Lower lobe of right lung (tissue), 2 donors: Measurements from ENCODE around the gene DNAH3. TPM values are rescaled to one million over a fixed set of nuclear protein-coding genes. Genes with fewer than 3 reads are reported as not detected.
A peak's percentile ranks its signal among the peaks of the same experiment; 100 is the strongest.

Experiments used
- ATAC-seq, 2 donors: fragments of 200-7000 bp; cut with Tn5 transposase; one replicate each; pipeline ENCODE4 v1.9.1; 2020 to 2022; ENCODE audit warnings: mild to moderate bottlenecking in 2 of 2, moderate library complexity in 2 of 2
- DNase-seq: peaks from one replicate; pipeline ENCODE4 v3.0.0-alpha.2; 2020
- H3K27ac ChIP-seq: fragments of 200-600 bp; one replicate; pipeline ENCODE4 v1.8.0; 2022
- H3K27me3 ChIP-seq: fragments of 200-600 bp; one replicate; pipeline ENCODE4 v1.8.0; 2022; ENCODE audit warnings: low read depth
- H3K36me3 ChIP-seq: fragments of 200-600 bp; one replicate; pipeline ENCODE4 v1.8.0; 2022; ENCODE audit warnings: mild to moderate bottlenecking
- H3K4me1 ChIP-seq: fragments of 200-600 bp; one replicate; pipeline ENCODE4 v1.8.0; 2022
- H3K4me3 ChIP-seq: fragments of 200-600 bp; one replicate; pipeline ENCODE4 v1.8.0; 2022; ENCODE audit warnings: mild to moderate bottlenecking
- H3K9me3 ChIP-seq: fragments of 200-600 bp; one replicate; pipeline ENCODE4 v1.8.0; 2022
- intact Hi-C: fragments of 100-400 bp; cut with DNase I; formaldehyde crosslinking; loops from one replicate; pipeline ENCODE4 v1.11.0; 2022
- total RNA-seq: library from RNA; stranded (reverse); fragmentation: NEBNext Ultra II Directional; extraction: Animal tissue kit (Norgen Biotek cat#: 25700); gene quantifications from one replicate; pipeline ENCODE4 v1.2.1, GENCODE V29; 2021
- TF ChIP-seq, protein P1 (sequence below): fragments of 200-600 bp; IDR thresholded peaks from one replicate; pipeline ENCODE4 v1.8.0; 2022; ENCODE audit warnings: antibody characterized with exemption, mild to moderate bottlenecking
- donor health status: DM: no; HTN: yes; CAD: no; lungs with severe emphysema.

The DNAH3 gene
- total RNA-seq, 1 donor from 2014 or later, result 10.9 TPM

DNA sequence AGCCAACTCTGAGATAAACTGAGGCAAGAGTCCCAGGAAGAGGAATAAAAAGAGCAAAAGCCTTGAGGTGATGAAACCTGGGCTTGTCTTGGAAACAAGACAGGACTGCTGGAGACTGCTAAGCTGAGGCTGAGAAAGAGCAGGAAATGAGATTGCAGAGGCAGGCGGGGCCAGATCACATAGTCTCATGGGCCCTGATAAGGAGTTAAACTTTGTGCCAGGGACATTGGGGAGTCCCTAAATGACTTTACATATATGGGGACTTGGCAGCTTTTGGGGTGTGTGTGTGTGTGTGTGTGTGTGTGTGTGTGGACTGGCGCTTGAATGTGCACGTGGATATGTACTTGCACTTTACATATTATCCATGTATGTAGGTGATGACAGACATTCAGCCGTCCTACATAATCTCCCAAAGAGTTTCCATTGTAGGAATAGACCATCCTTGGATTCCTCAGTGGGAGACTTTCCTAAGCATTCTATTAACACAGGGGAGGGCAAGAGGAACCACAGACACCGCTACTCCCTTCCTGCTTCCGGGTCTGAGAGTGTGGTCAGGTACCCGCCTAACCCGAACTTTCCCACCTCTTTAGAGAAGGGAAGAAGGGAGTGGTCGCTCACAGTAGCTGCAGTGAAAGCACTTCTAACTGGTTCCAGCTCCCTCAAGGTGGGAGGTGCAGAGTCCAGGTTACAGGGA, 127.0 kb downstream of the DNAH3 start:
- DNase-seq (no peak), ATAC-seq (no peak)
- Histone ChIP-seq H3K36me3 (no peaks in the 10 kb centered on the region), H3K9me3 (no peaks in the 10 kb centered on the region), H3K27ac (no peak overlapping the region), H3K27me3 (no peaks in the 10 kb centered on the region), H3K4me1 (no peaks in the 10 kb centered on the region), H3K4me3 (no peak overlapping the region)
- TF ChIP-seq, protein P1, sequence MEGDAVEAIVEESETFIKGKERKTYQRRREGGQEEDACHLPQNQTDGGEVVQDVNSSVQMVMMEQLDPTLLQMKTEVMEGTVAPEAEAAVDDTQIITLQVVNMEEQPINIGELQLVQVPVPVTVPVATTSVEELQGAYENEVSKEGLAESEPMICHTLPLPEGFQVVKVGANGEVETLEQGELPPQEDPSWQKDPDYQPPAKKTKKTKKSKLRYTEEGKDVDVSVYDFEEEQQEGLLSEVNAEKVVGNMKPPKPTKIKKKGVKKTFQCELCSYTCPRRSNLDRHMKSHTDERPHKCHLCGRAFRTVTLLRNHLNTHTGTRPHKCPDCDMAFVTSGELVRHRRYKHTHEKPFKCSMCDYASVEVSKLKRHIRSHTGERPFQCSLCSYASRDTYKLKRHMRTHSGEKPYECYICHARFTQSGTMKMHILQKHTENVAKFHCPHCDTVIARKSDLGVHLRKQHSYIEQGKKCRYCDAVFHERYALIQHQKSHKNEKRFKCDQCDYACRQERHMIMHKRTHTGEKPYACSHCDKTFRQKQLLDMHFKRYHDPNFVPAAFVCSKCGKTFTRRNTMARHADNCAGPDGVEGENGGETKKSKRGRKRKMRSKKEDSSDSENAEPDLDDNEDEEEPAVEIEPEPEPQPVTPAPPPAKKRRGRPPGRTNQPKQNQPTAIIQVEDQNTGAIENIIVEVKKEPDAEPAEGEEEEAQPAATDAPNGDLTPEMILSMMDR, result no peak
- intact Hi-C loops, result no loop called here

DNA sequence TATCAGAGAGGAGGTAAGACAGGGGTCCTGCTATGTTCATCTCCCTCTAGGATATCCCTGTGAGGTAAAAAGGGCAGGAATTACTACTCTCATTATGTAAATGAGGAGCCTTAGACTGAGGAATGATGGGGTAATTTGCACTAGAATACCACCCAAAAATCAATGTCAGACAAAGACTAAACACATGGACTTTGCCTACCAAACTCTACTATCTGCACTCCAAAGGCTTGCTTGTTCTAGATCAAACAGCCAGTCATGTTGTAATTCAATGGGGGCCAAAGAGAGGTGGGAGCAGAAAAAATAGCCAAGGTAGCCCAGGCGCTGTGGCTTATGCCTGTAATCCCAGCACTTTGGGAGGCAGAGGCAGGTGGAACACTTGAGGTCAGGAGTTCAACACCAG, 129.3 kb downstream of the DNAH3 start:
- no peak overlapping the region for H3K4me3 ChIP-seq
- intact Hi-C loops, result no loop called here
- H3K27me3 ChIP-seq, result no peaks in the 10 kb centered on the region
- H3K36me3 ChIP-seq, result no peaks in the 10 kb centered on the region
- no peak overlapping the region for H3K27ac ChIP-seq
- no peaks in the 10 kb centered on the region for H3K9me3 ChIP-seq
- DNase-seq, result no peak
- no peak for ATAC-seq
- TF ChIP-seq, protein P1, result no peak
- H3K4me1 ChIP-seq, result no peaks in the 10 kb centered on the region

DNA sequence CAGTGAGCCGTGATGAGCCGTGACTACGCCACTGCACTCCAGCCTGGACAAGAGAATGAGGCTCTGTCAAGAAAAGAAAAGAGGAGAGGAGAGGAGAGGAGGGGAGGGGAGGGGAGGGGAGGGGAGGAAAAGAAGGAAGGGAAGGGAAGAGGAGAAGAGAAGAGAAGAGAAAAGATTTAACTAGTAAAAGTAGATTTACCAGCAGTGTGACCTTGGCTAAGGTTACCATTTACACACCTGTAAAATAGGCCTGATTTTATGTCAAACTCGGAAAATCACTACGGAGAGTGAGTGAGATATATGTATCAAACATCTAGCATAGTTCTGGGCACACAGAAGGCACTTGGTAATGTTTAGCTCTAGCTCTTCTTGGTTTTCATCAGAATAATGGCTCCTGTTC, 140.8 kb downstream of the DNAH3 start:
- Histone ChIP-seq H3K27me3 (no peaks in the 10 kb centered on the region), H3K36me3 (no peaks in the 10 kb centered on the region), H3K4me3 (no peak overlapping the region), H3K4me1 (no peaks in the 10 kb centered on the region), H3K9me3 (peaks cover 9% of the 10 kb centered on the region), H3K27ac (no peak overlapping the region)
- intact Hi-C loops, result no loop called here
- ATAC-seq (no peak), DNase-seq (no peak)
- TF ChIP-seq, protein P1, result no peak

GRCh38 chr16:21005008-21005407, 145.6 kb downstream of the DNAH3 start:
- DNase-seq (no peak), ATAC-seq (no peak)
- intact Hi-C loops, result no loop called here
- Histone ChIP-seq H3K27me3 (no peaks in the 10 kb centered on the region), H3K9me3 (no peaks in the 10 kb centered on the region), H3K4me3 (no peak overlapping the region), H3K4me1 (no peaks in the 10 kb centered on the region), H3K27ac (no peak overlapping the region), H3K36me3 (no peaks in the 10 kb centered on the region)
- TF ChIP-seq, protein P1, result no peak

GRCh38 chr16:21001262-21001661, 149.4 kb downstream of the DNAH3 start:
- ATAC-seq, result peak; percentile 54 to 64
- no peaks in the 10 kb centered on the region for H3K9me3 ChIP-seq
- H3K27me3 ChIP-seq, result no peaks in the 10 kb centered on the region
- H3K4me3 ChIP-seq, result no peak overlapping the region
- H3K36me3 ChIP-seq, result no peaks in the 10 kb centered on the region
- intact Hi-C loops, result no loop called here
- no peaks in the 10 kb centered on the region for H3K4me1 ChIP-seq
- no peak for DNase-seq
- H3K27ac ChIP-seq, result no peak overlapping the region
- TF ChIP-seq, protein P1, result peak; percentile 43
